Stomach (tissue), 9 donors: ENCODE measurements around the gene SCP2. TPM values are rescaled to one million over a fixed set of nuclear protein-coding genes. Genes with fewer than 3 reads are reported as not detected.

ENCODE experiments used
- DNase-seq, 2 donors: peaks; one replicate each; pipeline versions ENCODE4 v3.0.0 to v3.0.0-alpha.2; 2013 to 2019
- H3K27ac ChIP-seq, 5 donors: fragments of 200-600 bp in 4 of 5; sonication (generic) in 4 of 5; one replicate each; pipeline ENCODE4 v1.5.1; 2013 to 2019; ENCODE audit warnings: mild to moderate bottlenecking in 1 of 5, moderate library complexity in 1 of 5
- H3K27me3 ChIP-seq, 3 donors: fragments of 200-600 bp; sonication (generic); one replicate each; pipeline ENCODE4 v1.5.1; 2017 to 2019; ENCODE audit warnings: mixed run types in 1 of 3
- H3K36me3 ChIP-seq, 4 donors: fragments of 200-600 bp; sonication (generic); 1 replicate in 3 of 4; 2 replicates in 1 of 4; pipeline ENCODE4 v1.5.1; 2016 to 2019
- H3K4me1 ChIP-seq, 4 donors: fragments of 200-600 bp; sonication (generic); one replicate each; pipeline ENCODE4 v1.5.1; 2016 to 2019
- H3K4me3 ChIP-seq, 4 donors: fragments of 200-600 bp; sonication (generic) in 3 of 4; one replicate each; pipeline ENCODE4 v1.5.1; 2016 to 2019; ENCODE audit warnings: mild to moderate bottlenecking in 1 of 4
- H3K9me3 ChIP-seq, 4 donors: fragments of 200-600 bp; sonication (generic); one replicate each; pipeline ENCODE4 v1.5.1; 2016 to 2019
- CTCF ChIP-seq, 7 experiments: fragments of 450-650 bp in 4 of 7; fragments of 200-600 bp in 3 of 7; sonication (generic) in 3 of 7; IDR thresholded peaks; one replicate each; pipeline ENCODE4 v1.5.1; 2016 to 2019; ENCODE audit warnings: antibody characterized with exemption in 7 of 7, control low read depth in 2 of 7, mild to moderate bottlenecking in 1 of 7
- EP300 ChIP-seq: sonication (generic); formaldehyde crosslinking; IDR thresholded peaks from one replicate; pipeline ENCODE4 v1.6.1; 2017; ENCODE audit warnings: antibody characterized with exemption
- POLR2A ChIP-seq, 4 donors: fragments of 450-650 bp; IDR thresholded peaks; one replicate each; pipeline ENCODE4 v1.6.1; 2016; ENCODE audit warnings: antibody characterized with exemption in 4 of 4, control low read depth in 2 of 4, mild to moderate bottlenecking in 1 of 4, moderate library complexity in 1 of 4
- POLR2AphosphoS5 ChIP-seq, 3 donors: sonication (generic); formaldehyde crosslinking; IDR thresholded peaks; one replicate each; pipeline ENCODE4 v1.6.1; 2016; ENCODE audit warnings: antibody characterized with exemption in 3 of 3
- WGBS, 5 donors: extraction: QIAGEN DNeasy Blood & Tissue Kit in 3 of 5; methylation state at CpG; one replicate each; pipeline versions ENCODE4 v1.1.5 to v1.1.7; 2013 to 2018; 5-methylcytosine and 5-hydroxymethylcytosine counted together
- intact Hi-C: fragments of 100-400 bp; cut with DNase I; formaldehyde crosslinking; loops from one replicate; pipeline ENCODE4 v1.15.1; 2023; ENCODE audit warnings: low total_unique reads
- polyA plus RNA-seq, 3 donors: library from polyadenylated mRNA; stranded (reverse); fragments of 200-250 nt; gene quantifications; one replicate each; pipeline ENCODE4 v1.2.3, GENCODE V29; 2013
- total RNA-seq, 5 donors: library from RNA; depleted of rRNA; stranded (reverse); fragments of >200 nt; gene quantifications; one replicate each; pipeline versions ENCODE4 v1.1.0 to v1.2.3, GENCODE V29; 2014 to 2016
- donor health status: healthy with polysubstance abuse.
- donor health status: Bipolar disorder and iron deficiency.
- donor health status: healthy.

SCP2 gene
- total and polyA plus RNA-seq, 8 donors = 45.1 to 347 (median 97.0) TPM

DNA sequence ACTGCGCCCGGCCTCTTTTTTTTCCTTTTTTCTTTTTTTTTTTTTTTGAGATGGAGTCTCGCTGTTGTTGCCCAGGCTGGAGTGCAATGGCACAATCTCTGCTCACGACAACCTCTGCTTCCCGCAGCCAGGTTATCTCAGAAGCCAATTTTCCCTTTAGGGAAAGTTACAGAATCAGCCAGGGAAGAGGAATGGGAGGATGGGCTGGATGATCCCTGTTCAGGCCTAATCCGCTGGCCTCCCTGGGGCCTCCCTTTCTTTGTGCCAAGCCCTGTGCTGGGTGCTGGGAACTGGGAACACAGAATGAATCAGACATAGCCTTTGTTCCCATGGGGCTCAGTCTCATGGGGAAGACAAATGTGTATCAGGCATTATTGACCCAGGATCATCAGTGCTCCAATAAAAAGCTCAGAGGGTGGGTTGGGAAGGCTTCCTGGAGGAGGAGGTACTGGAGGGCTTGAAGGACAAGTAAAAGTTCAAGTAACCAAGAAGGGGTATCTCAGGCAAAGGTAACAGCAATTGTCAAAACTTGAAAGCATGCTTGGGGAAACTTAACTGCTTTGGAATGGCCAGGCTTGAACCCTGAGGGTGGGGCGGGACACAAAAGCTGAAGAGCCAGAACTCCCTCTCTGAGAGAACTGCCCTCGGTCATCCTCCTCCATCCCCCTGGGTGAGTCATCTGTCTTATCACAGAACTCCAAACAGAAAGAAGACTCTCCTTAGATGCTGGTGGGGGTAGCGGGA is 19.8 kb upstream of the SCP2 start:
- intact Hi-C loops = no loop called here
- TF ChIP-seq POLR2AphosphoS5 (IDR thresholded peaks at IDR 0.05) (no peak), POLR2A (IDR thresholded peaks at IDR 0.05) (no peak), EP300 (no peak), CTCF (IDR thresholded peaks at IDR 0.05) (no peak)
- no peak for DNase-seq
- peaks cover 0 to 27% (median 11%) of the 10 kb centered on the region in 4 donors for H3K4me1 ChIP-seq
- WGBS, 5 donors = 87 to 97% (median 91%) methylated on average over 8 to 9 of the region's 9 CpGs
- H3K27ac ChIP-seq = no peak overlapping the region
- no peaks in the 10 kb centered on the region for H3K27me3 ChIP-seq
- no peaks in the 10 kb centered on the region for H3K9me3 ChIP-seq
- peaks cover 0 to 59% (median 39%) of the 10 kb centered on the region in 4 donors for H3K36me3 ChIP-seq
- H3K4me3 ChIP-seq = no peak overlapping the region

DNA sequence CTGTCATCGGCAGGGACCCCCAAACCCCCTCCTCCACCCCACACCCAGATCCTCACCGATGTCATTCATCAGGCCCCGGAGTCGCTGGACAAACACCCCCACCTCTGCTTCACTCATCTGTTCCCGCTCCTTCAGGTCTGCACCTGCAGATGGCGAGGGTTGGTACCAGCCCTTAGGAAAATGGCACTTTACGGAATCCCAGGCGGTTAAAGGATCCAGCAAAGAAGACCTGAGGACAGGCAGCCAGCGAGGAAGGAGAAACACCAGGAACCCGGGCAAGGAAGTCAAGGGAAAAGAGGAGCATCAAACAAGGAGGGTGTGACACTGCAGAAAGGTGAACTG is 19.3 kb upstream of the SCP2 start:
- Histone ChIP-seq H3K27ac (no peak overlapping the region), H3K9me3 (no peaks in the 10 kb centered on the region), H3K4me1 (peaks cover 0 to 27% (median 11%) of the 10 kb centered on the region in 4 donors), H3K4me3 (no peak overlapping the region), H3K36me3 (peaks cover 0 to 65% (median 39%) of the 10 kb centered on the region in 4 donors), H3K27me3 (no peaks in the 10 kb centered on the region)
- no peak for DNase-seq
- TF ChIP-seq CTCF (IDR thresholded peaks at IDR 0.05) (no peak), POLR2A (IDR thresholded peaks at IDR 0.05) (no peak), POLR2AphosphoS5 (IDR thresholded peaks at IDR 0.05) (no peak), EP300 (no peak)
- 88 to 93% (median 92%) methylated on average over 10 of the region's 10 CpGs for WGBS, 5 donors
- intact Hi-C loops = no loop called here

GRCh38 chr1:52911541-52911940 is 15.5 kb upstream of the SCP2 start:
- no peak for TF ChIP-seq POLR2AphosphoS5 (IDR thresholded peaks at IDR 0.05)
- Histone ChIP-seq H3K9me3 (no peaks in the 10 kb centered on the region), H3K27ac (no peak overlapping the region), H3K27me3 (no peaks in the 10 kb centered on the region), H3K4me3 (no peak overlapping the region), H3K36me3 (peaks cover 0 to 59% (median 36%) of the 10 kb centered on the region in 4 donors), H3K4me1 (peaks cover 0 to 24% (median 11%) of the 10 kb centered on the region in 4 donors)
- no peak for DNase-seq
- intact Hi-C loops = loop anchor here (10.0 kb wide), 1 partner anchor 273 kb away; no protein-coding TSS in a partner anchor
- 93 to 97% (median 93%) methylated on average over 10 of the region's 10 CpGs for WGBS, 5 donors

GRCh38 chr1:52913014-52913413 is 14.1 kb upstream of the SCP2 start:
- intact Hi-C loops = loop anchor here (10.0 kb wide), 1 partner anchor 272 kb away; no protein-coding TSS in a partner anchor
- peaks cover 0 to 31% (median 9%) of the 10 kb centered on the region in 4 donors for H3K4me1 ChIP-seq
- WGBS, 5 donors = 86 to 93% (median 89%) methylated on average over 3 of the region's 3 CpGs
- H3K9me3 ChIP-seq = no peaks in the 10 kb centered on the region
- no peaks in the 10 kb centered on the region for H3K27me3 ChIP-seq
- DNase-seq = no peak
- peaks cover 0 to 47% (median 26%) of the 10 kb centered on the region in 4 donors for H3K36me3 ChIP-seq
- H3K4me3 ChIP-seq = no peak overlapping the region
- H3K27ac ChIP-seq = no peak overlapping the region
- TF ChIP-seq CTCF (IDR thresholded peaks at IDR 0.05) (no peak), EP300 (no peak), POLR2AphosphoS5 (IDR thresholded peaks at IDR 0.05) (no peak), POLR2A (IDR thresholded peaks at IDR 0.05) (no peak)

DNA sequence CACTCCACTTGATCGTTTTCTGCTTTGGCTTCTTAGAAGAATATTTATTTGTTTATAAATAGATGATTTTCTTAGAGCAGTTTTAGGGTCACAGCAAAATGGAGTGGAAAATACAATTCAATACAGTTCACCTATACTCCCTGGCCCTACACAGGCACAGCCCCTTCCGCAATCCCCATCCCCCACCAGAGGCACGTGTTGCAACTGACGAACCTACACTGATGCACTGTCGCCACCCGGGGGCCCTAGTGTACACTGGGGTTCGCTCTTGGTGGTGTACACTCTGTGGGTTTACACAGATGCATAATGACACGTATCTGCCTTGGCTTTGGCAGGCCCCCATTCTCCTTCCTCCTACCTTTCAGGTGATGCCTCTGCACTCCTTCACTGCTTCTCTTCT is 13.5 kb upstream of the SCP2 start:
- Histone ChIP-seq H3K4me1 (peaks cover 0 to 31% (median 9%) of the 10 kb centered on the region in 4 donors), H3K27me3 (no peaks in the 10 kb centered on the region), H3K9me3 (no peaks in the 10 kb centered on the region), H3K4me3 (no peak overlapping the region), H3K27ac (no peak overlapping the region), H3K36me3 (peaks cover 0 to 42% (median 22%) of the 10 kb centered on the region in 4 donors)
- intact Hi-C loops = loop anchor here (10.0 kb wide), 1 partner anchor 271 kb away; no protein-coding TSS in a partner anchor
- TF ChIP-seq POLR2AphosphoS5 (IDR thresholded peaks at IDR 0.05) (no peak), POLR2A (IDR thresholded peaks at IDR 0.05) (no peak), CTCF (IDR thresholded peaks at IDR 0.05) (no peak), EP300 (no peak)
- whole genome bisulfite sequencing, 5 donors = 70 to 80% (median 74%) methylated on average over 8 of the region's 8 CpGs
- no peak for DNase-seq
